Activated T-cell treated with anti-CD3 and anti-CD28 coated beads, Interleukin-2, amount 50 U/mL, for 1 hour (primary cell): ENCODE data around the gene MARCO.
"Not testable (repeated sequence)": the region's sequence is repeated elsewhere in the genome, so short reads cannot be mapped to it uniquely, and the experiment has no call there.

ENCODE experiments used
- DNase-seq: peaks from one replicate; pipeline ENCODE4 v3.0.0-alpha.2; 2020

The MARCO gene

GRCh38 chr2:119008108-119008507 lies 66.1 kb downstream of the MARCO start:
- DNase-seq: no peak

GRCh38 chr2:119009110-119009509 lies 67.1 kb downstream of the MARCO start:
- DNase-seq: no peak

GRCh38 chr2:119010336-119010735 lies 68.3 kb downstream of the MARCO start:
- DNase-seq: no peak

- no peak for DNase-seq
Measured at GRCh38 chr2:119011162-119011909, 69.3 kb downstream of the MARCO start.

GRCh38 chr2:119011910-119012209 lies 69.9 kb downstream of the MARCO start:
- DNase-seq: no peak

GRCh38 chr2:119012345-119013301 lies 70.6 kb downstream of the MARCO start:
- DNase-seq: no peak

GRCh38 chr2:119013671-119014070 lies 71.7 kb downstream of the MARCO start:
- DNase-seq: no peak

- DNase-seq: no peak
Measured at GRCh38 chr2:119015845-119016244, 73.9 kb downstream of the MARCO start.

GRCh38 chr2:119019521-119019920 lies 77.5 kb downstream of the MARCO start:
- DNase-seq: no peak

- no peak for DNase-seq
Measured at GRCh38 chr2:119022678-119023077, 80.7 kb downstream of the MARCO start.

GRCh38 chr2:119023534-119023933 lies 81.5 kb downstream of the MARCO start:
- DNase-seq: no peak

GRCh38 chr2:119024152-119024551 lies 82.2 kb downstream of the MARCO start:
- DNase-seq: no peak

GRCh38 chr2:119024568-119024967 lies 82.6 kb downstream of the MARCO start:
- DNase-seq: no peak

GRCh38 chr2:119025013-119025412 lies 83.0 kb downstream of the MARCO start:
- DNase-seq: no peak

- no peak for DNase-seq
Measured at GRCh38 chr2:119025762-119026351, 83.9 kb downstream of the MARCO start.

- DNase-seq: no peak
Measured at GRCh38 chr2:119026890-119027289, 84.9 kb downstream of the MARCO start.

- DNase-seq: no peak
Measured at GRCh38 chr2:119028327-119029174, 86.6 kb downstream of the MARCO start.

GRCh38 chr2:119029297-119029696 lies 87.3 kb downstream of the MARCO start:
- no peak for DNase-seq

- not testable (repeated sequence) for DNase-seq
Measured at GRCh38 chr2:119037922-119038321, 95.9 kb downstream of the MARCO start.

- DNase-seq: no peak
Measured at GRCh38 chr2:119040730-119041129, 98.7 kb downstream of the MARCO start.
